ENCODE data around the gene MAGEA4. TPM values are rescaled to one million over a fixed set of nuclear protein-coding genes. Genes with fewer than 3 reads are reported as not detected.

The MAGEA4 gene
- total and polyA plus RNA-seq, 2 donors (not counting 3 experiments of a cell fraction or from before 2014, with no cell fraction given) = not detected

- TF ChIP-seq JUN (IDR thresholded peaks at IDR 0.05; ENCODE audit: borderline replicate concordance, insufficient read depth, insufficient read length, low read depth) = no peak
- no peak for TF ChIP-seq GATA2 (IDR thresholded peaks at IDR 0.05; ENCODE audit: insufficient read depth, insufficient read length, low read depth, low read length)
- TF ChIP-seq EZH2 (IDR thresholded peaks at IDR 0.05; ENCODE audit: borderline replicate concordance, low read depth, low read length, severe bottlenecking) = no peak
- no peak for TF ChIP-seq POLR2AphosphoS5 (IDR thresholded peaks at IDR 0.05; ENCODE audit: insufficient read depth, low read depth, low read length)
- TF ChIP-seq FOS (IDR thresholded peaks at IDR 0.05; ENCODE audit: borderline replicate concordance, insufficient read depth, low read length) = no peak
- TF ChIP-seq MAX (IDR thresholded peaks at IDR 0.05; ENCODE audit: insufficient read depth, insufficient read length) = no peak
- no peak for TF ChIP-seq CTCF (IDR thresholded peaks at IDR 0.05; ENCODE audit: extremely low read depth in 1 of 2, insufficient read depth in 1 of 2, low read depth in 1 of 2, low read length in 2 of 2)
- no peak for TF ChIP-seq MYC (IDR thresholded peaks at IDR 0.05; ENCODE audit: low read depth, low read length)
- no peak for TF ChIP-seq POLR2A (IDR thresholded peaks at IDR 0.05; ENCODE audit: low read depth, low read length)
- Histone ChIP-seq H3K4me2 (ENCODE audit: insufficient read depth, low read length) (no peak overlapping the region), H2AFZ (ENCODE audit: low read depth, low read length) (no peak overlapping the region), H4K20me1 (replicated peaks; ENCODE audit: control insufficient read depth, extremely low read depth, insufficient read depth, low read length) (no peaks in the 10 kb centered on the region), H3K4me3 (replicated peaks in 1 of 3; ENCODE audit: insufficient read depth in 1 of 3, low read depth in 1 of 3, low read length in 3 of 3) (no peak overlapping the region), H3K4me1 (ENCODE audit: control insufficient read depth, extremely low read depth, insufficient read depth, low read length) (no peaks in the 10 kb centered on the region), H3K9ac (replicated peaks; ENCODE audit: extremely low read depth, insufficient read depth, low read length) (no peak overlapping the region), H3K27ac (ENCODE audit: insufficient read depth, low read depth, low read length) (no peak overlapping the region), H3K36me3 (ENCODE audit: control insufficient read depth in 2 of 2, extremely low read depth in 1 of 2, insufficient read depth in 2 of 2, low read length in 2 of 2) (no peaks in the 10 kb centered on the region), H3K27me3 (ENCODE audit: control insufficient read depth in 2 of 2, insufficient read depth in 2 of 2, low read length in 2 of 2) (no peaks in the 10 kb centered on the region), H3K79me2 (ENCODE audit: control insufficient read depth, insufficient read depth, low read length) (no peaks in the 10 kb centered on the region), H3K9me3 (replicated peaks; ENCODE audit: control insufficient read depth, insufficient read depth, low read length) (no peaks in the 10 kb centered on the region), H3K9me1 (replicated peaks; ENCODE audit: control insufficient read depth, extremely low read depth, insufficient read depth, low read length) (no peaks in the 10 kb centered on the region)
- ChIA-PET CTCF (no interaction called here), POLR2A (no interaction called here)
- FAIRE-seq = no peak
- BruUV-seq (replicated peaks) = no TSS peak
- dilution Hi-C loops (cut with MboI; ENCODE audit: extremely low pct_ligation_motif_present, low sequenced_read_pairs) = no loop called here
- intact Hi-C loops (cut with micrococcal nuclease) = no loop called here
- DNase-seq (ENCODE audit: low read depth, low spot score) = peak; percentile 1
Observed at GRCh38 chrX:151929126-151929525, 16.4 kb downstream of the MAGEA4 start.
